A549 (cell line): Measurements from ENCODE around the gene STRADA.

Experiments used
- ATOH8 ChIP-seq: fragments of 250-450 bp; sonication (Bioruptor Pico); IDR thresholded peaks from 2 replicates; pipeline ENCODE4 v1.5.0; 2020; ENCODE audit warnings: low read depth, mild to moderate bottlenecking, moderate library complexity
- CTCF ChIP-seq: fragments of >200 bp; sonication (Bioruptor Twin); formaldehyde crosslinking; IDR thresholded peaks from 3 replicates; pipeline ENCODE4 v1.5.1; 2016
- EHMT2 ChIP-seq: fragments of 200-600 bp; sonication (generic); IDR thresholded peaks from 2 replicates; pipeline ENCODE4 v1.6.1; 2016; ENCODE audit warnings: antibody characterized with exemption, low read depth, mild to moderate bottlenecking, moderate library complexity
- ZFP36 ChIP-seq: fragments of 450-650 bp; IDR thresholded peaks from 2 replicates; pipeline ENCODE4 v1.6.1; 2014; ENCODE audit warnings: borderline replicate concordance; ENCODE audit not compliant: partially characterized antibody

GRCh38 chr17:63752707-63753106 lies 11.1 kb upstream of the STRADA start:
- TF ChIP-seq ZFP36, result no peak
- no peak for TF ChIP-seq CTCF
- no peak for TF ChIP-seq EHMT2
- TF ChIP-seq ATOH8, result no peak
